Panc1 (cell line): ENCODE data around the gene HBG2. TPM values are rescaled to one million over a fixed set of nuclear protein-coding genes. Genes with fewer than 3 reads are reported as not detected.
"Not testable (repeated sequence)": the region's sequence is repeated elsewhere in the genome, so short reads cannot be mapped to it uniquely, and the experiment has no call there.

Experiments used
- ATAC-seq: fragments of 200-7000 bp; cut with Tn5 transposase; 2 replicates; pipeline ENCODE4 v1.9.1; 2020; ENCODE audit warnings: mild to moderate bottlenecking, moderate library complexity
- BruUV-seq: library from RNA; stranded (reverse); fragments of 400-500 nt; replicated peaks from 2 replicates; lab custom pipeline; 2021; lab: Mats Ljungman, UMichigan
- CTCF ChIA-PET: fragments of 300-600 bp; sonication (Branson Sonifier 250); formaldehyde crosslinking; loops from one replicate; lab custom pipeline; 2022; ENCODE audit warnings: antibody characterized with exemption; lab: Charles Lee
- POLR2A ChIA-PET: fragments of 300-600 bp; sonication (Branson Sonifier 250); formaldehyde crosslinking; loops from one replicate; lab custom pipeline; 2022; ENCODE audit warnings: antibody characterized with exemption; lab: Charles Lee
- DNase-seq: peaks from one replicate; pipeline ENCODE4 v3.0.0-alpha.2; 2010; ENCODE audit warnings: low read depth, low spot score
- H3K27ac ChIP-seq: 2 replicates; pipeline ENCODE4 v1.5.1; 2011; ENCODE audit warnings: mild to moderate bottlenecking, low read length, inconsistent platforms
- H3K27me3 ChIP-seq: fragments of 200-500 bp; sonication (Bioruptor generic); 2 replicates; pipeline ENCODE4 v1.6.0; 2014; ENCODE audit warnings: low read length, inconsistent platforms; ENCODE audit not compliant: control insufficient read depth, insufficient read depth
- H3K36me3 ChIP-seq: fragments of 200-500 bp; sonication (Bioruptor generic); 2 replicates; pipeline ENCODE4 v1.5.1; 2014; ENCODE audit warnings: inconsistent platforms, mild to moderate bottlenecking, low read length, moderate library complexity; ENCODE audit not compliant: control insufficient read depth, insufficient read depth
- H3K4me1 ChIP-seq: 2 replicates; pipeline ENCODE4 v1.5.1; 2011; ENCODE audit warnings: inconsistent platforms, mild to moderate bottlenecking, low read length, moderate library complexity; ENCODE audit not compliant: control insufficient read depth, insufficient read depth
- H3K4me3 ChIP-seq, 2 experiments: 2 replicates each; pipeline ENCODE4 v1.5.1; 2011 to 2012; ENCODE audit warnings: low read depth in 2 of 2, low read length in 2 of 2, mild to moderate bottlenecking in 2 of 2, inconsistent platforms in 1 of 2, moderate library complexity in 1 of 2
- H3K9me3 ChIP-seq: fragments of 200-500 bp; sonication (Bioruptor generic); 2 replicates; pipeline ENCODE4 v1.5.1; 2014; ENCODE audit warnings: low read depth, mild to moderate bottlenecking, inconsistent platforms, low read length, moderate library complexity; ENCODE audit not compliant: control insufficient read depth, insufficient read depth
- POLR2AphosphoS5 ChIP-seq: IDR thresholded peaks from 2 replicates; pipeline ENCODE4 v1.6.1; 2012; ENCODE audit warnings: mild to moderate bottlenecking, low read depth, low read length, moderate library complexity
- TCF7L2 ChIP-seq: IDR thresholded peaks from 2 replicates; pipeline ENCODE4 v1.6.1; 2011; ENCODE audit warnings: mild to moderate bottlenecking, low read depth, low read length, inconsistent platforms
- in situ Hi-C: cut with HindIII; loops from 2 replicates; pipeline ENCODE4 v1.10.0; 2016; ENCODE audit warnings: low sequenced_read_pairs, low pct_unique_long_range_greater_than_20kb
- intact Hi-C: fragments of 100-400 bp; cut with micrococcal nuclease; formaldehyde crosslinking; loops from one replicate; pipeline ENCODE4 v1.10.0; 2022; ENCODE audit not compliant: unreplicated experiment
- total RNA-seq: library from RNA; stranded (reverse); gene quantifications from one replicate; pipeline ENCODE4 v1.2.1, GENCODE V29; 2021; ENCODE audit not compliant: unreplicated experiment
- TF ChIP-seq, protein P1 (sequence below): fragments of 450-650 bp; IDR thresholded peaks from 2 replicates; pipeline ENCODE4 v1.5.1; 2017; ENCODE audit warnings: mild to moderate bottlenecking

HBG2 gene
- total RNA-seq, 1 experiment from 2014 or later, result 6.5 TPM

GRCh38 chr11:5257296-5257695, 2.7 kb upstream of the HBG2 start:
- Histone ChIP-seq H3K9me3 (no peaks in the 10 kb centered on the region), H3K4me3 (no peak overlapping the region), H3K27me3 (no peaks in the 10 kb centered on the region), H3K4me1 (no peaks in the 10 kb centered on the region), H3K27ac (no peak overlapping the region), H3K36me3 (no peaks in the 10 kb centered on the region)
- TF ChIP-seq POLR2AphosphoS5 (no peak), TCF7L2 (no peak)
- in situ Hi-C loops, result no loop called here
- POLR2A ChIA-PET, result no interaction called here
- no TSS peak for BruUV-seq
- intact Hi-C loops, result no loop called here
- CTCF ChIA-PET, result no interaction called here
- ATAC-seq, result no peak
- no peak for DNase-seq

GRCh38 chr11:5254023-5254422, 558 bp downstream of the HBG2 start:
- H3K36me3 ChIP-seq, CTCF ChIA-PET, in situ Hi-C loops, DNase-seq, H3K9me3 ChIP-seq, H3K27ac ChIP-seq, H3K27me3 ChIP-seq, POLR2A ChIA-PET, BruUV-seq, ATAC-seq, intact Hi-C loops, H3K4me1 ChIP-seq, H3K4me3 ChIP-seq: not testable (repeated sequence)

GRCh38 chr11:5253440-5253839, 1.1 kb downstream of the HBG2 start:
- in situ Hi-C loops, DNase-seq, H3K27ac ChIP-seq, H3K9me3 ChIP-seq, BruUV-seq, intact Hi-C loops, H3K27me3 ChIP-seq, ATAC-seq, CTCF ChIA-PET, H3K36me3 ChIP-seq, H3K4me1 ChIP-seq, H3K4me3 ChIP-seq, POLR2A ChIA-PET: not testable (repeated sequence)

- intact Hi-C loops (no loop called here), in situ Hi-C loops (no loop called here)
- H3K4me1 ChIP-seq, result no peaks in the 10 kb centered on the region
- DNase-seq (no peak), ATAC-seq (no peak)
- no peaks in the 10 kb centered on the region for H3K27me3 ChIP-seq
- H3K36me3 ChIP-seq, result no peaks in the 10 kb centered on the region
- H3K4me3 ChIP-seq, result no peak overlapping the region
- CTCF ChIA-PET, result no interaction called here
- TF ChIP-seq, protein P1, sequence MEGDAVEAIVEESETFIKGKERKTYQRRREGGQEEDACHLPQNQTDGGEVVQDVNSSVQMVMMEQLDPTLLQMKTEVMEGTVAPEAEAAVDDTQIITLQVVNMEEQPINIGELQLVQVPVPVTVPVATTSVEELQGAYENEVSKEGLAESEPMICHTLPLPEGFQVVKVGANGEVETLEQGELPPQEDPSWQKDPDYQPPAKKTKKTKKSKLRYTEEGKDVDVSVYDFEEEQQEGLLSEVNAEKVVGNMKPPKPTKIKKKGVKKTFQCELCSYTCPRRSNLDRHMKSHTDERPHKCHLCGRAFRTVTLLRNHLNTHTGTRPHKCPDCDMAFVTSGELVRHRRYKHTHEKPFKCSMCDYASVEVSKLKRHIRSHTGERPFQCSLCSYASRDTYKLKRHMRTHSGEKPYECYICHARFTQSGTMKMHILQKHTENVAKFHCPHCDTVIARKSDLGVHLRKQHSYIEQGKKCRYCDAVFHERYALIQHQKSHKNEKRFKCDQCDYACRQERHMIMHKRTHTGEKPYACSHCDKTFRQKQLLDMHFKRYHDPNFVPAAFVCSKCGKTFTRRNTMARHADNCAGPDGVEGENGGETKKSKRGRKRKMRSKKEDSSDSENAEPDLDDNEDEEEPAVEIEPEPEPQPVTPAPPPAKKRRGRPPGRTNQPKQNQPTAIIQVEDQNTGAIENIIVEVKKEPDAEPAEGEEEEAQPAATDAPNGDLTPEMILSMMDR, result no peak
- no peaks in the 10 kb centered on the region for H3K9me3 ChIP-seq
- H3K27ac ChIP-seq, result no peak overlapping the region
- POLR2A ChIA-PET, result no interaction called here
- no TSS peak for BruUV-seq
Measured at GRCh38 chr11:5252919-5253265, 1.7 kb downstream of the HBG2 start.
